ENCODE data around the gene HMG20B. TPM values are rescaled to one million over a fixed set of nuclear protein-coding genes. Genes with fewer than 3 reads are reported as not detected.

Gene HMG20B
- total RNA-seq (10 to 100 TPM; 44.0 to 50.6 TPM), polyA plus RNA-seq (54.2 TPM)

- Mint-ChIP-seq H3K4me3 (peak within 1 kb of the TSS; percentile 78 to 95 (median 82)), H3K27ac (peak within 1 kb of the TSS; percentile 42 to 93 (median 72)), H3K4me1 (peaks cover 14 to 22% (median 20%) of the 10 kb centered on the region in 3 donors), H3K36me3 (peaks cover 0 to 12% (median 2%) of the 10 kb centered on the region in 3 donors), H3K9me3 (peaks cover 0 to 2% (median 0%) of the 10 kb centered on the region in 5 donors), H3K27me3 (no peaks in the 10 kb centered on the region)
- Histone ChIP-seq H3K4me1 (ENCODE audit: insufficient read depth, low read length) (peaks cover 15% of the 10 kb centered on the region), H3K36me3 (ENCODE audit: insufficient read depth, low read length) (no peaks in the 10 kb centered on the region), H3K9me3 (ENCODE audit: low read length) (no peaks in the 10 kb centered on the region), H3K27me3 (ENCODE audit: insufficient read depth, low read length, poor library complexity, severe bottlenecking) (no peaks in the 10 kb centered on the region), H3K4me3 (ENCODE audit: low read length) (peak within 1 kb of the TSS; percentile 77), H3K27ac (ENCODE audit: low read depth, low read length) (peak within 1 kb of the TSS; percentile 69)
- DNase-seq: no peak
- ChIA-PET POLR2A (no interaction called here), CTCF (no interaction called here)
Observed at GRCh38 chr19:3572855-3573161, at the start of gene HMG20B. Gene HMG20B (plus strand): TSS chr19:3572944. CDS start chr19:3573310, 366 bp downstream.

GRCh38 chr19:3523361-3524077, 49.2 kb upstream of the HMG20B start:
- H3K27ac Mint-ChIP-seq: peak overlapping the region in 1 of 8 donors; percentile 41
- CTCF ChIA-PET: no interaction called here

DNA sequence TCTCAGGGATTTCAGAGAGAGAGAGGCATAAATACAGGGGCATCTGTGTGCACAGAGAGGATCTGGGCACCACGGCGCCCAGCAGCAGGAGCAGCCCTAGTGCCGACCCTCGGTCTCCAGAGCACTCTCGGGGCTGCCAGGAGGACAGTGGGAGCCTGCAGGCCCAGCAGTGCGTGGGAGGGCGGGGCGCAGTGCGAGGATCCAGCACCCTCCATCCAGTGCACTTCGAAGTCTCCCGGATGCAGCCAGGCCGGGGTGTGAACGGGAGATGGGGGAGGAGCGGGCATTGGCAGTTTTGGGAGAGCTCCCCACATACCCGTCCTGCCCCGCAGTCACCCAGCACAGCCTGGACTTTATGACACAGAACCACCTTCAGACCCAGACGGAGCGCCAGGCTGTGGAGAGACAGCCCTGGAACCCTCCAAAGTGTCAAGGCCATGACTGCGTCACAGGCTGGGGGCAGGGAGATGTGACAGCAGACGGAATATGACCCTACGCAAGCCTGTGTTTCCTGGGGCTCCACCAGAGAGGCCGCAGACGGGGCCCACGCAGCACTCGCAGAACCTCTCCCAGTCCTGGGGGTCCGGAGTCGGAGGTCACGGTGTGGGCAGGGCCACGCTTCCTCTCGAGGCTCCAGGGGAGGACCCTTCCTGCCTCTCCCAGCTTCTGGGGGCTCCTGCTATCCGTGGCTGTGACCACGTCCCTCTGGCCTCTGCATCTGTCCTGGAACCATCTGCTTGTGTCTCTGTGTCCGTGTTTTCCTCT, 48.5 kb upstream of the HMG20B start:
- DNase-seq: no peak
- no peaks in the 10 kb centered on the region for H3K9me3 Mint-ChIP-seq
- POLR2A ChIA-PET: interaction anchor here (0.5 kb wide), 1 partner anchor 482 kb away, joined by 4 read pairs; no protein-coding TSS in a partner anchor
- no peak overlapping the region for H3K27ac ChIP-seq (ENCODE audit: low read depth, low read length)
- peak overlapping the region in 3 of 8 donors; percentile 54 to 80 (median 77) for H3K27ac Mint-ChIP-seq
- CTCF ChIA-PET: no interaction called here
- no peak overlapping the region for H3K4me3 ChIP-seq (ENCODE audit: low read length)
- H3K9me3 ChIP-seq (ENCODE audit: low read length): no peaks in the 10 kb centered on the region
- H3K4me3 Mint-ChIP-seq: no peak overlapping the region
- H3K27me3 Mint-ChIP-seq: no peaks in the 10 kb centered on the region
- H3K36me3 ChIP-seq (ENCODE audit: insufficient read depth, low read length): no peaks in the 10 kb centered on the region
- H3K27me3 ChIP-seq (ENCODE audit: insufficient read depth, low read length, poor library complexity, severe bottlenecking): no peaks in the 10 kb centered on the region
- peaks cover 2 to 13% (median 5%) of the 10 kb centered on the region in 3 donors for H3K4me1 Mint-ChIP-seq
- H3K4me1 ChIP-seq (ENCODE audit: insufficient read depth, low read length): peaks cover 4% of the 10 kb centered on the region
- H3K36me3 Mint-ChIP-seq: peaks cover 0 to 51% (median 4%) of the 10 kb centered on the region in 3 donors

More at GRCh38 chr19:3523361-3524077, 49.2 kb upstream of the HMG20B start:
- Histone ChIP-seq H3K27me3 (ENCODE audit: insufficient read depth, low read length, poor library complexity, severe bottlenecking) (no peaks in the 10 kb centered on the region), H3K36me3 (ENCODE audit: insufficient read depth, low read length) (no peaks in the 10 kb centered on the region), H3K27ac (ENCODE audit: low read depth, low read length) (no peak overlapping the region), H3K4me3 (ENCODE audit: low read length) (no peak overlapping the region), H3K4me1 (ENCODE audit: insufficient read depth, low read length) (peaks cover 4% of the 10 kb centered on the region), H3K9me3 (ENCODE audit: low read length) (no peaks in the 10 kb centered on the region)
- POLR2A ChIA-PET: interaction anchor here (0.5 to 0.6 kb wide), 2 partner anchors 483 to 951 kb away, joined by 4 read pairs; no protein-coding TSS in a partner anchor
- H3K36me3 Mint-ChIP-seq: peaks cover 0 to 52% (median 4%) of the 10 kb centered on the region in 3 donors
- H3K4me3 Mint-ChIP-seq: no peak overlapping the region
- no peaks in the 10 kb centered on the region for H3K9me3 Mint-ChIP-seq
- DNase-seq: no peak
- H3K27me3 Mint-ChIP-seq: no peaks in the 10 kb centered on the region
- H3K4me1 Mint-ChIP-seq: peaks cover 2 to 16% (median 7%) of the 10 kb centered on the region in 3 donors

DNA sequence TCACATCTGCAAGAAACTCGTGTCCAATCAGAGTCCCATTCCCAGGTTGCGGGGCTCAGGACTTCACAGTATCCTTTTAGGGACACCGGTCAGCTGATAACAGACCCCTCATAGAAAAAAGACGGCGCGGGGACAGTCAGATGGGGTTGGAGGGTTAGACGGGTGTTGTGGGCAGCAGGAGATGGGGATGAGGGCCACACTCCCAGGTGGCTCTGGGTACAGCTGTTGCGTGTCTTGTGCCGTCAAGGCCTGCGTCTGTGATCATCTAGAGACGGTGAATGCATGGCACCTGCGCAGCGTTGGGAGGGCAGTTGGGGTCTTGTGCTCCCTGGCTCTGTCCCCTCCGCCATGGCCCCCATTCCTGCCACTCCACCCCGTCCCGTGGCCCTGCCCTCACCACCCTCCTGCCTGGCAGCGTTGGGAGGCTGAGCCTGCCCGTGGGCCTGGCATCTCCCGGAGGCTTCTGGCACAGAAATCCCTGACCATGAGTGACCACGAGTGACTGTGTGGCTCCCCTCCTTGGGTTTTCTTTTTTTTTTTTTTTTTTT, 47.8 kb upstream of the HMG20B start:
- ChIA-PET CTCF (interaction anchor here (0.6 kb wide), 1 partner anchor 88 kb away, joined by 4 read pairs; no protein-coding TSS in a partner anchor), POLR2A (no interaction called here)
- no peaks in the 10 kb centered on the region for H3K9me3 Mint-ChIP-seq

GRCh38 chr19:3526507-3527237, 46.1 kb upstream of the HMG20B start:
- Mint-ChIP-seq H3K27me3 (no peaks in the 10 kb centered on the region), H3K4me3 (no peak overlapping the region), H3K4me1 (peaks cover 0 to 2% (median 0%) of the 10 kb centered on the region in 3 donors), H3K36me3 (peaks cover 0 to 40% (median 0%) of the 10 kb centered on the region in 3 donors), H3K9me3 (no peaks in the 10 kb centered on the region), H3K27ac (no peak overlapping the region)
- Histone ChIP-seq H3K36me3 (ENCODE audit: insufficient read depth, low read length) (no peaks in the 10 kb centered on the region), H3K27ac (ENCODE audit: low read depth, low read length) (no peak overlapping the region), H3K4me1 (ENCODE audit: insufficient read depth, low read length) (no peaks in the 10 kb centered on the region), H3K4me3 (ENCODE audit: low read length) (no peak overlapping the region), H3K27me3 (ENCODE audit: insufficient read depth, low read length, poor library complexity, severe bottlenecking) (no peaks in the 10 kb centered on the region), H3K9me3 (ENCODE audit: low read length) (no peaks in the 10 kb centered on the region)
- CTCF ChIA-PET: no interaction called here
- no peak for DNase-seq
- POLR2A ChIA-PET: no interaction called here

More for the DNA sequence above, 47.8 kb upstream of the HMG20B start:
- Histone ChIP-seq H3K9me3 (ENCODE audit: low read length) (no peaks in the 10 kb centered on the region), H3K27me3 (ENCODE audit: insufficient read depth, low read length, poor library complexity, severe bottlenecking) (no peaks in the 10 kb centered on the region), H3K4me1 (ENCODE audit: insufficient read depth, low read length) (no peaks in the 10 kb centered on the region), H3K27ac (ENCODE audit: low read depth, low read length) (no peak overlapping the region), H3K4me3 (ENCODE audit: low read length) (no peak overlapping the region), H3K36me3 (ENCODE audit: insufficient read depth, low read length) (no peaks in the 10 kb centered on the region)
- Mint-ChIP-seq H3K27ac (peak overlapping the region in 1 of 8 donors; percentile 54), H3K4me1 (peaks cover 2 to 10% (median 5%) of the 10 kb centered on the region in 3 donors), H3K36me3 (peaks cover 0 to 47% (median 4%) of the 10 kb centered on the region in 3 donors), H3K4me3 (no peak overlapping the region), H3K27me3 (no peaks in the 10 kb centered on the region)
- no peak for DNase-seq

DNA sequence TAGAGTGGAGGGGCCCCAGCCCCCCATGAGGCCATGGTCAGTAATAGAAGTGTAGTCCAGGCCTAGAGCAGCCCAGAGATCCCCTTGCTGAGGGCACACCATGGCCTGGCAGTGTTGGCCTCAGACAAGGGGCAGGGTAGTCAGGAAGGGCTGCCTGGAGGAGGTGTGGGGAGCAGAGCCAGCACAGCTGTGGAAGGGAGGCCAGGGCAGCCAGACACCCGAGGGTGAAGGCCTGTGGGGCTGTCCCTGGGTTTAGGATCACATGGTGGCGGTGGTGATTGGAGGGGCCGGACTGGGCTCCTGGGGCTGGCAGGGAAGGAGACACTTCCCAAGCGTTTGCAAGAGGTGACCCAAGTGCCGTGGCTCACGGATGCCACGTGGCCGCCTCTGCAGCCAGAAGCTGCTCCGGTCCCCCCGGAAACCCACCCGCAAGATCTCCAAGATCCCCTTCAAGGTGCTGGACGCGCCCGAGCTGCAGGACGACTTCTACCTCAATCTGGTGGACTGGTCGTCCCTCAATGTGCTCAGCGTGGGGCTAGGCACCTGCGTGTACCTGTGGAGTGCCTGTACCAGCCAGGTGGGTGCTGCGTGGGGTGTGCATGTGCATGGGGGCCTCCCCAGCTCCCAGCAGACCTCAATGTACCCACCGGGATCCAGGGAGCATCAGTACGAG, 45.4 kb upstream of the HMG20B start:
- H3K4me1 Mint-ChIP-seq: no peaks in the 10 kb centered on the region
- H3K9me3 ChIP-seq (ENCODE audit: low read length): no peaks in the 10 kb centered on the region
- ChIA-PET POLR2A (no interaction called here), CTCF (no interaction called here)
- H3K36me3 ChIP-seq (ENCODE audit: insufficient read depth, low read length): no peaks in the 10 kb centered on the region
- no peak overlapping the region for H3K4me3 Mint-ChIP-seq
- H3K4me3 ChIP-seq (ENCODE audit: low read length): no peak overlapping the region
- DNase-seq: no peak
- H3K9me3 Mint-ChIP-seq: no peaks in the 10 kb centered on the region
- H3K27me3 Mint-ChIP-seq: no peaks in the 10 kb centered on the region
- no peak overlapping the region for H3K27ac Mint-ChIP-seq
- no peaks in the 10 kb centered on the region for H3K4me1 ChIP-seq (ENCODE audit: insufficient read depth, low read length)
- H3K27ac ChIP-seq (ENCODE audit: low read depth, low read length): no peak overlapping the region
- peaks cover 0 to 37% (median 0%) of the 10 kb centered on the region in 3 donors for H3K36me3 Mint-ChIP-seq
- no peaks in the 10 kb centered on the region for H3K27me3 ChIP-seq (ENCODE audit: insufficient read depth, low read length, poor library complexity, severe bottlenecking)

DNA sequence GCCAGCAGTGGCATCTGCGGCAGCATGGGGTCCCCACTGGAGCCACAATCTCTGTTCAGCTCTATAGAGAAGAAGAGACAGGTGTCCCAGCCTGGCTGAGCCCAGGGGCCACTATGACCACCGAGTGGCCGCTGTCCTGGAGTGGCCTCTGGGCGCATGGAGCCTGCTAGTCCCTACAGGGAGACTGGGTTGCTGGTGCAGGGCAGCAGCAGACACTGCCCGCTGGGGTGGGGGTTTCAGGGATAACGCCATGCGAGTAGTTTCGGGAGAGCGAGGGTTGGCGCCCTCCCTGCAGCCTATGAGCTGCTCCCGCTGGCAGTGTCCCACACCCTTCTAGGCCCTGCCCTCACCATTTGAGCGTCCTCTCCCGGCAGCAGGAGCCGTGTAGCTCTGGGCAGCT, 44.7 kb upstream of the HMG20B start:
- ChIA-PET POLR2A (no interaction called here), CTCF (no interaction called here)
- Histone ChIP-seq H3K4me3 (ENCODE audit: low read length) (no peak overlapping the region), H3K27ac (ENCODE audit: low read depth, low read length) (no peak overlapping the region), H3K4me1 (ENCODE audit: insufficient read depth, low read length) (no peaks in the 10 kb centered on the region), H3K36me3 (ENCODE audit: insufficient read depth, low read length) (no peaks in the 10 kb centered on the region), H3K27me3 (ENCODE audit: insufficient read depth, low read length, poor library complexity, severe bottlenecking) (no peaks in the 10 kb centered on the region), H3K9me3 (ENCODE audit: low read length) (no peaks in the 10 kb centered on the region)
- Mint-ChIP-seq H3K36me3 (peaks cover 0 to 37% (median 0%) of the 10 kb centered on the region in 3 donors), H3K27me3 (no peaks in the 10 kb centered on the region), H3K27ac (no peak overlapping the region), H3K4me3 (no peak overlapping the region), H3K9me3 (no peaks in the 10 kb centered on the region), H3K4me1 (no peaks in the 10 kb centered on the region)
- DNase-seq: no peak
